HL-60 (cell line): ENCODE results near the gene C12orf50.

ENCODE experiments used
- DNase-seq, 2 experiments: peaks; one replicate each; pipeline ENCODE4 v3.0.0-alpha.2; 2010 to 2020; ENCODE audit warnings: low read depth in 1 of 2, low spot score in 1 of 2
- H3K27ac ChIP-seq: fragments of 250-450 bp; sonication (Bioruptor Pico); replicated peaks from 2 replicates; pipeline ENCODE4 v1.5.1; 2020; ENCODE audit warnings: mild to moderate bottlenecking, moderate library complexity
- H3K27me3 ChIP-seq: fragments of 250-450 bp; sonication (Bioruptor Pico); 2 replicates; pipeline ENCODE4 v1.5.1; 2021; ENCODE audit warnings: mild to moderate bottlenecking, moderate library complexity; ENCODE audit not compliant: insufficient read depth, poor library complexity, severe bottlenecking
- H3K4me3 ChIP-seq: replicated peaks from 2 replicates; pipeline ENCODE4 v1.5.1; 2011; ENCODE audit warnings: mild to moderate bottlenecking, control low read depth, low read length; ENCODE audit not compliant: insufficient read depth
- GABPA ChIP-seq: IDR thresholded peaks from 2 replicates; pipeline ENCODE4 v1.6.1; 2012; ENCODE audit warnings: low read depth
- POLR2AphosphoS5 ChIP-seq: IDR thresholded peaks from 2 replicates; pipeline ENCODE4 v1.6.1; 2012; ENCODE audit warnings: low read depth
- SPI1 ChIP-seq: IDR thresholded peaks from 2 replicates; pipeline ENCODE4 v1.6.1; 2012; ENCODE audit warnings: low read depth, mild to moderate bottlenecking, borderline replicate concordance
- TF ChIP-seq, protein P1 (sequence below): IDR thresholded peaks from 2 replicates; pipeline ENCODE4 v1.6.1; 2012; ENCODE audit warnings: low read depth; ENCODE audit not compliant: insufficient replicate concordance
- TF ChIP-seq, protein P2 (sequence below): IDR thresholded peaks from one replicate; pipeline ENCODE4 v1.5.1; 2011; ENCODE audit warnings: low read length, control low read depth, inconsistent platforms; ENCODE audit not compliant: insufficient read depth

Gene C12orf50

DNA sequence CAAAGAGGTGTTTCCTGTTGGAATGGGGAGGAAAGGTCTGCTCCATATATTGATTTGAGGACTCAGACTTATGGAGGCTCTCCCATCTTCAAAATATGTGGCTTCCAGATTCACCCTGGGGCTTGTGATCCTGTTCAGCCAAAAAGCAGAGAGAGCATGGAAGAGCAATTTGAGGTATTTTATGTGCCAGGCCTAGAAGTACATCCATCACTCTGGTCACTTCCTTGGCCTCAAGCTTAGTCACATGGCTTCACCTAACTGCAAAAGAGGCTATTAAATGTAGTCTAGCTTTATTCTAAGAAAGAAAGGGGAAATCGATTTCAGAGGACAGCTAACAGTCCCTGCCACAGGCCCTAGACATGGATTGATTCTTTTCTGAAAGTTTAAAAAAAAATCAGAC, 86.2 kb downstream of the C12orf50 start:
- Histone ChIP-seq H3K4me3 (no peak overlapping the region), H3K27ac (no peak overlapping the region), H3K27me3 (no peaks in the 10 kb centered on the region)
- no peak for DNase-seq
- TF ChIP-seq POLR2AphosphoS5 (no peak), GABPA (no peak), SPI1 (no peak)
- TF ChIP-seq, protein P1, sequence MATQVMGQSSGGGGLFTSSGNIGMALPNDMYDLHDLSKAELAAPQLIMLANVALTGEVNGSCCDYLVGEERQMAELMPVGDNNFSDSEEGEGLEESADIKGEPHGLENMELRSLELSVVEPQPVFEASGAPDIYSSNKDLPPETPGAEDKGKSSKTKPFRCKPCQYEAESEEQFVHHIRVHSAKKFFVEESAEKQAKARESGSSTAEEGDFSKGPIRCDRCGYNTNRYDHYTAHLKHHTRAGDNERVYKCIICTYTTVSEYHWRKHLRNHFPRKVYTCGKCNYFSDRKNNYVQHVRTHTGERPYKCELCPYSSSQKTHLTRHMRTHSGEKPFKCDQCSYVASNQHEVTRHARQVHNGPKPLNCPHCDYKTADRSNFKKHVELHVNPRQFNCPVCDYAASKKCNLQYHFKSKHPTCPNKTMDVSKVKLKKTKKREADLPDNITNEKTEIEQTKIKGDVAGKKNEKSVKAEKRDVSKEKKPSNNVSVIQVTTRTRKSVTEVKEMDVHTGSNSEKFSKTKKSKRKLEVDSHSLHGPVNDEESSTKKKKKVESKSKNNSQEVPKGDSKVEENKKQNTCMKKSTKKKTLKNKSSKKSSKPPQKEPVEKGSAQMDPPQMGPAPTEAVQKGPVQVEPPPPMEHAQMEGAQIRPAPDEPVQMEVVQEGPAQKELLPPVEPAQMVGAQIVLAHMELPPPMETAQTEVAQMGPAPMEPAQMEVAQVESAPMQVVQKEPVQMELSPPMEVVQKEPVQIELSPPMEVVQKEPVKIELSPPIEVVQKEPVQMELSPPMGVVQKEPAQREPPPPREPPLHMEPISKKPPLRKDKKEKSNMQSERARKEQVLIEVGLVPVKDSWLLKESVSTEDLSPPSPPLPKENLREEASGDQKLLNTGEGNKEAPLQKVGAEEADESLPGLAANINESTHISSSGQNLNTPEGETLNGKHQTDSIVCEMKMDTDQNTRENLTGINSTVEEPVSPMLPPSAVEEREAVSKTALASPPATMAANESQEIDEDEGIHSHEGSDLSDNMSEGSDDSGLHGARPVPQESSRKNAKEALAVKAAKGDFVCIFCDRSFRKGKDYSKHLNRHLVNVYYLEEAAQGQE = no peak
- TF ChIP-seq, protein P2, sequence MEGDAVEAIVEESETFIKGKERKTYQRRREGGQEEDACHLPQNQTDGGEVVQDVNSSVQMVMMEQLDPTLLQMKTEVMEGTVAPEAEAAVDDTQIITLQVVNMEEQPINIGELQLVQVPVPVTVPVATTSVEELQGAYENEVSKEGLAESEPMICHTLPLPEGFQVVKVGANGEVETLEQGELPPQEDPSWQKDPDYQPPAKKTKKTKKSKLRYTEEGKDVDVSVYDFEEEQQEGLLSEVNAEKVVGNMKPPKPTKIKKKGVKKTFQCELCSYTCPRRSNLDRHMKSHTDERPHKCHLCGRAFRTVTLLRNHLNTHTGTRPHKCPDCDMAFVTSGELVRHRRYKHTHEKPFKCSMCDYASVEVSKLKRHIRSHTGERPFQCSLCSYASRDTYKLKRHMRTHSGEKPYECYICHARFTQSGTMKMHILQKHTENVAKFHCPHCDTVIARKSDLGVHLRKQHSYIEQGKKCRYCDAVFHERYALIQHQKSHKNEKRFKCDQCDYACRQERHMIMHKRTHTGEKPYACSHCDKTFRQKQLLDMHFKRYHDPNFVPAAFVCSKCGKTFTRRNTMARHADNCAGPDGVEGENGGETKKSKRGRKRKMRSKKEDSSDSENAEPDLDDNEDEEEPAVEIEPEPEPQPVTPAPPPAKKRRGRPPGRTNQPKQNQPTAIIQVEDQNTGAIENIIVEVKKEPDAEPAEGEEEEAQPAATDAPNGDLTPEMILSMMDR = no peak

DNA sequence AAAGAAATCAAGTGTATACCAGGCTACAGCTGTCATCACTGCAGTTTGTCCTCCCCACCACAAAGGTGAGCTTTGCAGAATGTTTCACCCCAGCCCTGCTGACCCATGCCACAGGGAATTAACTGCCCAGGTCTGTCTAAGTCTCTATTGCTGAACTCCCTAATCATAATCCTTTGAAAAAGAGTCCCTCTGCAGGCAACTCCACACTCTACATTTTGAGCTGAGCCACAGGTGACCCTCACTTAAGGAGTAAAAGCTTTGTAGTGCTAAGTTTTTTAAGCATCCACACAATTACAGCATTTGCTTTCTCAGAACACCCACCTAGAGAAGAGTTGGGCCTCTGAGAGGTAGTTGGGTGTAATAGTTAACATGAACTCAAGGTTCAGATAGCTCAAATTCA, 90.0 kb downstream of the C12orf50 start:
- TF ChIP-seq, protein P1 = no peak
- no peak overlapping the region for H3K27ac ChIP-seq
- no peak for DNase-seq
- H3K4me3 ChIP-seq = no peak overlapping the region
- H3K27me3 ChIP-seq = no peaks in the 10 kb centered on the region

DNA sequence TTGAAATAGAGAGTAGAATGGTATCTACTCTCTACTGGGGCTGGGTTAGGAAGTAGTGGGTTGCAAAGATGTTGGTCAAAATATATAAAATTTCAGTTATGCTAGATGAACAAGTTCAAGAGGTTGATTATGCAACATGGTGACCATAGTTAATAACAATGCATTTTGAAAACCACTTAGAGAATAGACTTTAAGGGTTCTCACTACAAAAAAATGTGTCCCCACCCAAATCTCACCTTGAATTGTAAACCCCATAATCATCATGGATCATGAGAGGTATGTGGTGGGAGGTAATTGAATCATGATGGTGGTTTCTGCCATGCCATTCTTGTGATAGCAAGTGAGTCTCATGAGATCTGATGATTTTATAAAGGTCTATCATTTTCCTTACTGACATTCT, 94.0 kb downstream of the C12orf50 start:
- no peak for DNase-seq
- H3K4me3 ChIP-seq = no peak overlapping the region

More for the DNA sequence above, 94.0 kb downstream of the C12orf50 start:
- Histone ChIP-seq H3K27ac (no peak overlapping the region), H3K27me3 (no peaks in the 10 kb centered on the region)
- TF ChIP-seq, protein P2 = no peak
- TF ChIP-seq SPI1 = no peak
- no peak for TF ChIP-seq POLR2AphosphoS5
- no peak for TF ChIP-seq GABPA
- TF ChIP-seq, protein P1 = no peak
